Measurements from ENCODE around the gene PLA2G4D. TPM values are rescaled to one million over a fixed set of nuclear protein-coding genes. Genes with fewer than 3 reads are reported as not detected.

PLA2G4D gene
- polyA plus RNA-seq, 1 of the 3 experiments (the other 2 are of a cell fraction), result not detected

DNA sequence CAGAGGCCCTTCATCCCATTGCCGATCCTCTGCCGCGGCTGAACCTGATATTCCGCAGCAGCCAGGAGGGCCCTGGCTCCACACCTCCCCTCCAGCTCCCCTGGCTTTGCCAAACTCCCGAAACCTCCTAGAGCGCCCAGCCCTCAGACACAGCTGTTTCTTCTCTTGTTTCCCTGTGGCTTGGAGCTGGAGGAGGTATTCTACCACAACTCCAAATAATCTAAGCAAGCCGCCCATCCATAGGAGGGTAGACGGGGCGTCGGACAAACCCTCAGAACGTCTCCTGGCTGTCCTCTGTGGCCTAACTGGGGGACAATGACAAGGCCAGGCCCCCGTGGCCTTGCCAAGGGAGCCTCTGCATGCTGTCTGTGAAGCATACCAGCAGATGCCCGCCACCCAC is 10.4 kb downstream of the PLA2G4D start (continued):
- TF ChIP-seq, protein P1, sequence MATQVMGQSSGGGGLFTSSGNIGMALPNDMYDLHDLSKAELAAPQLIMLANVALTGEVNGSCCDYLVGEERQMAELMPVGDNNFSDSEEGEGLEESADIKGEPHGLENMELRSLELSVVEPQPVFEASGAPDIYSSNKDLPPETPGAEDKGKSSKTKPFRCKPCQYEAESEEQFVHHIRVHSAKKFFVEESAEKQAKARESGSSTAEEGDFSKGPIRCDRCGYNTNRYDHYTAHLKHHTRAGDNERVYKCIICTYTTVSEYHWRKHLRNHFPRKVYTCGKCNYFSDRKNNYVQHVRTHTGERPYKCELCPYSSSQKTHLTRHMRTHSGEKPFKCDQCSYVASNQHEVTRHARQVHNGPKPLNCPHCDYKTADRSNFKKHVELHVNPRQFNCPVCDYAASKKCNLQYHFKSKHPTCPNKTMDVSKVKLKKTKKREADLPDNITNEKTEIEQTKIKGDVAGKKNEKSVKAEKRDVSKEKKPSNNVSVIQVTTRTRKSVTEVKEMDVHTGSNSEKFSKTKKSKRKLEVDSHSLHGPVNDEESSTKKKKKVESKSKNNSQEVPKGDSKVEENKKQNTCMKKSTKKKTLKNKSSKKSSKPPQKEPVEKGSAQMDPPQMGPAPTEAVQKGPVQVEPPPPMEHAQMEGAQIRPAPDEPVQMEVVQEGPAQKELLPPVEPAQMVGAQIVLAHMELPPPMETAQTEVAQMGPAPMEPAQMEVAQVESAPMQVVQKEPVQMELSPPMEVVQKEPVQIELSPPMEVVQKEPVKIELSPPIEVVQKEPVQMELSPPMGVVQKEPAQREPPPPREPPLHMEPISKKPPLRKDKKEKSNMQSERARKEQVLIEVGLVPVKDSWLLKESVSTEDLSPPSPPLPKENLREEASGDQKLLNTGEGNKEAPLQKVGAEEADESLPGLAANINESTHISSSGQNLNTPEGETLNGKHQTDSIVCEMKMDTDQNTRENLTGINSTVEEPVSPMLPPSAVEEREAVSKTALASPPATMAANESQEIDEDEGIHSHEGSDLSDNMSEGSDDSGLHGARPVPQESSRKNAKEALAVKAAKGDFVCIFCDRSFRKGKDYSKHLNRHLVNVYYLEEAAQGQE (IDR thresholded peaks at IDR 0.05; ENCODE audit: low read depth, low read length), result no peak
- TF ChIP-seq YY1 (IDR thresholded peaks at IDR 0.05; ENCODE audit: low read depth) (no peak), NFIC (IDR thresholded peaks at IDR 0.05; ENCODE audit: borderline replicate concordance) (no peak), RFX5 (IDR thresholded peaks at IDR 0.05; ENCODE audit: low read length) (no peak)

DNA sequence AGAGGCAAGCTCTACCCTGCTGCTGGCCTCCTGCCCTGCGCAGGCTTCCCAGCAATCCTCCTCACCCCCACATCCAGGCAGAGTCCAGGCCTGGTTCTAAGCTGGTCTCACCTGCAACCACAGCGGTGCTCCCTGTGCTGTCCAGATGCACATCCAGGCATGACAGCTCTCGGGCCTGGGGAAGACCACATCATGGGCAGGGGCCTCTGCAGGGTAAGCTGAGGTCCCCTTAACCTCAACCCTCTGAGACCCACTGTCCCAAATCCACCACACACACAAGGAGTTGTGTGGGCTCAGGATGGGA is 10.8 kb downstream of the PLA2G4D start:
- Histone ChIP-seq H4K20me1 (ENCODE audit: insufficient read depth) (no peaks in the 10 kb centered on the region), H3K4me2 (no peak overlapping the region), H3K4me3 (ENCODE audit: low read depth in 2 of 2, low read length in 1 of 2) (no peak overlapping the region), H3F3A (replicated peaks; ENCODE audit: insufficient read depth) (no peaks in the 10 kb centered on the region), H3K9me2 (no peaks in the 10 kb centered on the region), H3K79me2 (ENCODE audit: insufficient read depth) (no peaks in the 10 kb centered on the region), H3K36me3 (replicated peaks in 1 of 2; ENCODE audit: control insufficient read depth in 1 of 2, insufficient read depth in 2 of 2, low read length in 1 of 2) (no peaks in the 10 kb centered on the region), H3K27me3 (ENCODE audit: insufficient read depth) (0 out of 2 replicates have a peak, but pooled peaks cover 4% of the 10 kb centered on the region), H3K27ac (ENCODE audit: low read depth in 2 of 2, low read length in 1 of 2) (no peak overlapping the region), H3K4me1 (ENCODE audit: control insufficient read depth in 1 of 2, insufficient read depth in 2 of 2, low read depth in 1 of 2, low read length in 1 of 2) (no peaks in the 10 kb centered on the region; a peak in 1 of 4 replicates), H3K9me3 (no peaks in the 10 kb centered on the region), H2AFZ (ENCODE audit: low read depth) (no peak overlapping the region), H3K9ac (no peak overlapping the region)
- WGBS (ENCODE audit: low lambda C conversion rate), result no CpG with 5 or more reads among the region's 3 CpGs
- DNase-seq, result no peak
- ChIA-PET CTCF (interaction anchor here (0.9 to 14.9 kb wide), 28 partner anchors 10 to 118 kb away, joined by 3 to 293 read pairs (median 7); partner anchors contain the start of genes EHD4 and PLA2G4D), POLR2A (no interaction called here)
- TF ChIP-seq TCF12 (IDR thresholded peaks at IDR 0.05), result no peak
- no peak for TF ChIP-seq USF1 (IDR thresholded peaks at IDR 0.05; ENCODE audit: borderline replicate concordance, low read depth)

GRCh38 chr15:42082823-42083604 is 11.3 kb downstream of the PLA2G4D start:
- no peaks in the 10 kb centered on the region for H3F3A ChIP-seq (replicated peaks; ENCODE audit: insufficient read depth)
- H3K4me1 ChIP-seq (ENCODE audit: control insufficient read depth in 1 of 2, insufficient read depth in 2 of 2, low read depth in 1 of 2, low read length in 1 of 2), result no peaks in the 10 kb centered on the region; a peak in 1 of 4 replicates
- CTCF ChIA-PET, result interaction anchor here (0.9 to 14.9 kb wide), 21 partner anchors 10 to 104 kb away, joined by 3 to 293 read pairs (median 11); partner anchors contain the start of gene PLA2G4D
- 0 out of 2 replicates have a peak, but pooled peaks cover 4% of the 10 kb centered on the region for H3K27me3 ChIP-seq (ENCODE audit: insufficient read depth)
- no peak overlapping the region for H3K4me2 ChIP-seq
- H4K20me1 ChIP-seq (ENCODE audit: insufficient read depth), result no peaks in the 10 kb centered on the region
- POLR2A ChIA-PET, result no interaction called here
- no peaks in the 10 kb centered on the region for H3K9me3 ChIP-seq
- H3K4me3 ChIP-seq (ENCODE audit: low read depth in 2 of 2, low read length in 1 of 2), result no peak overlapping the region
- 78% methylated on average over 8 of the region's 17 CpGs for WGBS (ENCODE audit: low lambda C conversion rate)
- no peak overlapping the region for H3K9ac ChIP-seq
- H2AFZ ChIP-seq (ENCODE audit: low read depth), result no peak overlapping the region
- H3K79me2 ChIP-seq (ENCODE audit: insufficient read depth), result no peaks in the 10 kb centered on the region
- no peaks in the 10 kb centered on the region for H3K9me2 ChIP-seq
- no peak for DNase-seq
- no peak overlapping the region for H3K27ac ChIP-seq (ENCODE audit: low read depth in 2 of 2, low read length in 1 of 2)
- no peaks in the 10 kb centered on the region for H3K36me3 ChIP-seq (replicated peaks in 1 of 2; ENCODE audit: control insufficient read depth in 1 of 2, insufficient read depth in 2 of 2, low read length in 1 of 2)
- TF ChIP-seq TAF1 (IDR thresholded peaks at IDR 0.05; ENCODE audit: borderline replicate concordance, low read depth, low read length) (no peak), EP300 (IDR thresholded peaks at IDR 0.05; ENCODE audit: borderline replicate concordance in 1 of 2, low read depth in 1 of 2, low read length in 1 of 2) (no peak), FOXM1 (IDR thresholded peaks at IDR 0.05; ENCODE audit: low read depth) (no peak), CHD2 (IDR thresholded peaks at IDR 0.05; ENCODE audit: low read length, partially characterized antibody) (no peak), SMC3 (IDR thresholded peaks at IDR 0.05; ENCODE audit: low read depth, low read length) (no peak), RFX5 (IDR thresholded peaks at IDR 0.05; ENCODE audit: low read length) (no peak), IRF3 (IDR thresholded peaks at IDR 0.05; ENCODE audit: low read depth, low read length) (no peak), RAD21 (IDR thresholded peaks at IDR 0.05; ENCODE audit: low read length) (no peak), SIN3A (IDR thresholded peaks at IDR 0.05; ENCODE audit: borderline replicate concordance, low read depth, low read length) (no peak), FOXJ3 (CRISPR knock-in tag; IDR thresholded peaks at IDR 0.05) (no peak), USF2 (IDR thresholded peaks at IDR 0.05; ENCODE audit: borderline replicate concordance, low read depth, low read length) (no peak), GATA2 (CRISPR knock-in tag; IDR thresholded peaks at IDR 0.05) (no peak), NRF1 (IDR thresholded peaks at IDR 0.05; ENCODE audit: low read depth, low read length) (no peak)
- TF ChIP-seq, protein P2, sequence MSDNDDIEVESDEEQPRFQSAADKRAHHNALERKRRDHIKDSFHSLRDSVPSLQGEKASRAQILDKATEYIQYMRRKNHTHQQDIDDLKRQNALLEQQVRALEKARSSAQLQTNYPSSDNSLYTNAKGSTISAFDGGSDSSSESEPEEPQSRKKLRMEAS (IDR thresholded peaks at IDR 0.05; ENCODE audit: low read depth), result no peak

Measured in SK-N-SH (cell line).